Measurements from ENCODE around the gene IFITM5.

GRCh38 chr11:303363-303762 lies 4.0 kb upstream of the IFITM5 start:
- no peak for TF ChIP-seq POLR2A (IDR thresholded peaks at IDR 0.05; ENCODE audit: extremely low read depth, insufficient read length)
- TF ChIP-seq, protein P1, sequence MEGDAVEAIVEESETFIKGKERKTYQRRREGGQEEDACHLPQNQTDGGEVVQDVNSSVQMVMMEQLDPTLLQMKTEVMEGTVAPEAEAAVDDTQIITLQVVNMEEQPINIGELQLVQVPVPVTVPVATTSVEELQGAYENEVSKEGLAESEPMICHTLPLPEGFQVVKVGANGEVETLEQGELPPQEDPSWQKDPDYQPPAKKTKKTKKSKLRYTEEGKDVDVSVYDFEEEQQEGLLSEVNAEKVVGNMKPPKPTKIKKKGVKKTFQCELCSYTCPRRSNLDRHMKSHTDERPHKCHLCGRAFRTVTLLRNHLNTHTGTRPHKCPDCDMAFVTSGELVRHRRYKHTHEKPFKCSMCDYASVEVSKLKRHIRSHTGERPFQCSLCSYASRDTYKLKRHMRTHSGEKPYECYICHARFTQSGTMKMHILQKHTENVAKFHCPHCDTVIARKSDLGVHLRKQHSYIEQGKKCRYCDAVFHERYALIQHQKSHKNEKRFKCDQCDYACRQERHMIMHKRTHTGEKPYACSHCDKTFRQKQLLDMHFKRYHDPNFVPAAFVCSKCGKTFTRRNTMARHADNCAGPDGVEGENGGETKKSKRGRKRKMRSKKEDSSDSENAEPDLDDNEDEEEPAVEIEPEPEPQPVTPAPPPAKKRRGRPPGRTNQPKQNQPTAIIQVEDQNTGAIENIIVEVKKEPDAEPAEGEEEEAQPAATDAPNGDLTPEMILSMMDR (IDR thresholded peaks at IDR 0.05; ENCODE audit: low read depth, low read length): no peak
- no peak for TF ChIP-seq MYC (IDR thresholded peaks at IDR 0.05; ENCODE audit: low read depth, low read length)
